ENCODE results near the gene RFLNA. TPM values are rescaled to one million over a fixed set of nuclear protein-coding genes. Genes with fewer than 3 reads are reported as not detected.

RFLNA gene
- total and polyA plus RNA-seq, 7 experiments from 2014 or later = 0.09 TPM; not detected in 6

DNA sequence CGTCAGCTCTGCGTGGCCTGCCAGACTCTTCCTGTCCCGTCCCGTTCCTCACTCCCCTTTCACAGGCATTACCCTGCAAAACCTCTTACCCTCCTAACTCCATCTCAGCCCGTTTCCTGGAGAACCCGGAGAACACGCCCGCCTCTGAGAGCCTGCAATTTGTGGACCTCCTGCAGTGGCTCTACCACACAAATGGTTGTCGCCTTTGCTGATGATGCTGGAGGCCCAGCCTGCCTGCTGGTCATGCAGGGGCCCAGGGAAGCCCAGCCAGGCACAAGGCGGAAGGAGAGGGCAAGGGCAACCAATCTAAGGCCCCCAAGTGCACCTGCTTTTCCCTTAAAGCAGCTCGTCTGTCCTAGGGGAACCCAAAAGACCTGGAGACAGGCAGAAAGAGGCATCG lies 22.5 kb downstream of the RFLNA start:
- no peak overlapping the region for H3K4me3 ChIP-seq (ENCODE audit: low read length)
- intact Hi-C loops (cut with micrococcal nuclease) = no loop called here
- H3K4me1 Mint-ChIP-seq = no peaks in the 10 kb centered on the region
- H3K9me3 Mint-ChIP-seq = peaks cover 0 to 1% (median 0%) of the 10 kb centered on the region in 11 donors
- no peaks in the 10 kb centered on the region for H3K27me3 ChIP-seq (ENCODE audit: control insufficient read depth in 2 of 2, insufficient read depth in 2 of 2, low read length in 2 of 2)
- H3K4me3 Mint-ChIP-seq = no peak overlapping the region
- no peaks in the 10 kb centered on the region for H3K36me3 ChIP-seq (ENCODE audit: control insufficient read depth in 2 of 3, insufficient read depth in 3 of 3, low read length in 3 of 3)
- H3K27ac Mint-ChIP-seq = no peak overlapping the region
- peaks cover 0 to 1% (median 0%) of the 10 kb centered on the region in 5 donors for H3K36me3 Mint-ChIP-seq
- POLR2A ChIA-PET = no interaction called here
- CTCF ChIA-PET = no interaction called here
- H3K9me3 ChIP-seq (ENCODE audit: control insufficient read depth in 2 of 3, low read length in 3 of 3) = no peaks in the 10 kb centered on the region
- H3K4me1 ChIP-seq (ENCODE audit: control insufficient read depth in 2 of 2, insufficient read depth in 2 of 2, low read length in 2 of 2) = no peaks in the 10 kb centered on the region
- H3K27me3 Mint-ChIP-seq = no peaks in the 10 kb centered on the region
- no peak overlapping the region for H3K27ac ChIP-seq (ENCODE audit: low read depth, low read length)
- no peak for DNase-seq
- no peak for ATAC-seq

DNA sequence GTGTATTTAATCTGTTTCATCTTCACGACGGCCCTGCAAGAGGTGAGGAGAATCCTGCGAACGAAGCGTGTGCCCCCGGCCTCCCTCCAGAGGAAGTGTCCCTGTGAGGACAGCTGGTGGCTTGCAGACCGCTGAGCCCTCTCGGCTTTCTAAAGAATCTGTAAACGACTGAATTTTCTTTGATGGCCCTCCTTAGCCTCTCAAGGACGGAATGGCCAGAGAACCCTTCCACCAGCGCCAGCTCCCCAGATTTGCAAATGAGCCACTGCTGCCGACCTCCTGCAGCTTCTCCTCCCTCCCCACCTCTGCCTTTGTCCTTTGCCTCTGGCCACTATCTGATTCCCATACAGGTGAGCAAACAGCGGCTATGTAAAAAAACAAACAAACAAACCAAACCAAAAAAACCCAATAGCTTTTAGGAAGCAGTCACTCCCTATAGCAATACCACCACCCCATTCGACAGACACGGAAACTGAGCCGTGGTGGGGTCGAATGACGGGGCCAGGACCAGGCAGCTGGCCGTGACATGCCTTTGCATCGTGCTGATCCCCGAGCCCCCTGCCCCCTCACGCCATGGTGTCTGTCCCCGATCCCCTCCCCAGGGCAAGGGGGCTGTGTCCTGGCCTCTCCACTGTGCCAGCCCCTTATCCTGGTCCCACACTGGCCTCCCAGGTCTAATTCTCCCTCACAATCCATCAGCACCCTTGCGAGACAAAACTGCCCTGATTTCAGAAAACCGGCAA lies 23.6 kb downstream of the RFLNA start:
- ChIA-PET CTCF (no interaction called here), POLR2A (no interaction called here)
- peaks cover 0 to 3% (median under 1%) of the 10 kb centered on the region in 11 donors for H3K9me3 Mint-ChIP-seq
- Histone ChIP-seq H3K36me3 (ENCODE audit: control insufficient read depth in 2 of 3, insufficient read depth in 3 of 3, low read length in 3 of 3) (peaks cover 0 to under 1% (median 0%) of the 10 kb centered on the region in 3 experiments), H3K4me1 (ENCODE audit: control insufficient read depth in 2 of 2, insufficient read depth in 2 of 2, low read length in 2 of 2) (no peaks in the 10 kb centered on the region), H3K4me3 (ENCODE audit: low read length) (no peak overlapping the region), H3K9me3 (ENCODE audit: control insufficient read depth in 2 of 3, low read length in 3 of 3) (peaks cover 0 to 2% (median 2%) of the 10 kb centered on the region in 3 experiments), H3K27me3 (ENCODE audit: control insufficient read depth in 2 of 2, insufficient read depth in 2 of 2, low read length in 2 of 2) (no peaks in the 10 kb centered on the region), H3K27ac (ENCODE audit: low read depth, low read length) (no peak overlapping the region)
- intact Hi-C loops (cut with micrococcal nuclease) = no loop called here
- no peak for ATAC-seq
- no peaks in the 10 kb centered on the region for H3K4me1 Mint-ChIP-seq
- no peaks in the 10 kb centered on the region for H3K27me3 Mint-ChIP-seq
- no peak for DNase-seq
- peak overlapping the region in 1 of 9 donors; percentile 1 for H3K27ac Mint-ChIP-seq
- no peak overlapping the region for H3K4me3 Mint-ChIP-seq
- peaks cover 0 to 6% (median under 1%) of the 10 kb centered on the region in 5 donors for H3K36me3 Mint-ChIP-seq

DNA sequence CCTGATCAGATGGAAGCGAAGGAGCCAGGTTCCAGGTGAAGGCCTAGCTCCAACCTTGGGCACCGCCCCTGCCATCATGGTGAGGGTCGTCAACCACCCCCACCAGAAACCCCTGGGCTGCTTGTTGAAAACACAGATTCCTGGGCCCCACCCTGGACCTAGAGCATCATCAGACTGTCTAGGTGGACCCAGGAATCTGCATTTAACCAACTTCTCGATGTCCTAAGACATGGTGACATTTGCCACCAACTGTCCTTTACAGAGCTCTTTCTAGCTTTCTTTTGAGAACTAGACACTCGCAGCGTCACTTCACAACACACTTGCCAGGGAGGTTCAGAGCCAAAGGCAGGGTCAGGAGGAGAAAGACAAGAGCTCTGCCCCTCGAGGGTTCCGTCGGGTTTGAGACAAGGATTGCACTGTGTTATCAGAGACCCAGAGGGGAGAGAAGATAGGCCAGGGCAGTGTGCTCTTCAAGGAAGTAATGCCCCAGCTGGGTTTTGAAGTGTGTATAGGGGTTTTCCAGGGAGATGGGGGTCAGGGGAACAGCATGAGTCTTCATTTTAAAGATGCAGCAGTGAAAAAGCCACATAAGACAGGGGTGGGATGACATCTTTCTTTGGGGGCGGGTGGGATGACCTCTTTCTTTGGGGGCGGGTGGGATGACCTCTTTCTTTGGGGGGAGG lies 24.6 kb downstream of the RFLNA start:
- DNase-seq (no peak), ATAC-seq (no peak)
- Histone ChIP-seq H3K4me3 (ENCODE audit: low read length) (no peak overlapping the region), H3K36me3 (ENCODE audit: control insufficient read depth in 2 of 3, insufficient read depth in 3 of 3, low read length in 3 of 3) (peaks cover 0 to 11% (median 8%) of the 10 kb centered on the region in 3 experiments), H3K27me3 (ENCODE audit: control insufficient read depth in 2 of 2, insufficient read depth in 2 of 2, low read length in 2 of 2) (no peaks in the 10 kb centered on the region), H3K9me3 (ENCODE audit: control insufficient read depth in 2 of 3, low read length in 3 of 3) (peaks cover 6 to 12% (median 9%) of the 10 kb centered on the region in 3 experiments), H3K27ac (ENCODE audit: low read depth, low read length) (no peak overlapping the region), H3K4me1 (ENCODE audit: control insufficient read depth in 2 of 2, insufficient read depth in 2 of 2, low read length in 2 of 2) (no peaks in the 10 kb centered on the region)
- no peak overlapping the region for H3K4me3 Mint-ChIP-seq
- H3K27ac Mint-ChIP-seq = peak overlapping the region in 1 of 9 donors; percentile 73
- H3K27me3 Mint-ChIP-seq = no peaks in the 10 kb centered on the region
- intact Hi-C loops (cut with micrococcal nuclease) = no loop called here
- ChIA-PET CTCF (interaction anchor here (0.6 kb wide), 1 partner anchor 12 kb away, joined by 3 read pairs; no protein-coding TSS in a partner anchor), POLR2A (no interaction called here)
- H3K4me1 Mint-ChIP-seq = no peaks in the 10 kb centered on the region
- peaks cover 0 to 16% (median 11%) of the 10 kb centered on the region in 5 donors for H3K36me3 Mint-ChIP-seq
- peaks cover 0 to 11% (median 9%) of the 10 kb centered on the region in 11 donors for H3K9me3 Mint-ChIP-seq

DNA sequence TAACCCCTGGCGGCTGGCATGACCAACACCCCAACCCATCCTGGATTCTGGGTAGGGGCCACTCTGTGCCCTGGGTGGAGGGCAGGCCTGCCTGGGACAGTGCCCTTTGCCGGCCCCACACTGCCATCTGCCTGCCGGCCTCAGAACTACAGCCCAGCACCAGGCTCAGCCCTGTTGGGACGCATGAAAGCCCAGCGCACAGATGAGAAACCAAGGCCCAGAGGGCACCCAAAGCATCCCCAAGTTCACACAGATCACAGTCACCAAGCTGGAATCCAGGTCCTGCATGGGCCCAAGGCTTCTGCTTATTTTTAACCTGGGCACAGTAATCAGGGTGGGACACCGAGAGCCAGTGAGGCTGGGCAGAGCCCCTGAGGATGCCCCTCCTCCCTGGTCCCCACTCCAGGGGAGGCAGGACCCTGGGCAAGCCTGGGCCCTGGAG lies 26.2 kb downstream of the RFLNA start:
- H3K9me3 Mint-ChIP-seq = peaks cover 0 to 19% (median 12%) of the 10 kb centered on the region in 11 donors
- H3K4me3 Mint-ChIP-seq = no peak overlapping the region
- intact Hi-C loops (cut with micrococcal nuclease) = loop anchor here (1.0 kb wide), 1 partner anchor 285 kb away; no protein-coding TSS in a partner anchor
- H3K27ac ChIP-seq (ENCODE audit: low read depth, low read length) = no peak overlapping the region
- ChIA-PET CTCF (no interaction called here), POLR2A (no interaction called here)
- H3K4me1 Mint-ChIP-seq = peaks cover 0 to 2% (median 0%) of the 10 kb centered on the region in 7 donors
- peaks cover 0 to 26% (median 8%) of the 10 kb centered on the region in 3 experiments for H3K36me3 ChIP-seq (ENCODE audit: control insufficient read depth in 2 of 3, insufficient read depth in 3 of 3, low read length in 3 of 3)
- no peak overlapping the region for H3K4me3 ChIP-seq (ENCODE audit: low read length)
- peak; percentile 11 to 78 (median 39) for DNase-seq
- H3K36me3 Mint-ChIP-seq = peaks cover 4 to 27% (median 19%) of the 10 kb centered on the region in 5 donors
- H3K27ac Mint-ChIP-seq = no peak overlapping the region
- peaks cover 6 to 22% (median 9%) of the 10 kb centered on the region in 3 experiments for H3K9me3 ChIP-seq (ENCODE audit: control insufficient read depth in 2 of 3, low read length in 3 of 3)
- H3K27me3 ChIP-seq (ENCODE audit: control insufficient read depth in 2 of 2, insufficient read depth in 2 of 2, low read length in 2 of 2) = no peaks in the 10 kb centered on the region
- no peaks in the 10 kb centered on the region for H3K4me1 ChIP-seq (ENCODE audit: control insufficient read depth in 2 of 2, insufficient read depth in 2 of 2, low read length in 2 of 2)
- peak; percentile 82 for ATAC-seq
- no peaks in the 10 kb centered on the region for H3K27me3 Mint-ChIP-seq

DNA sequence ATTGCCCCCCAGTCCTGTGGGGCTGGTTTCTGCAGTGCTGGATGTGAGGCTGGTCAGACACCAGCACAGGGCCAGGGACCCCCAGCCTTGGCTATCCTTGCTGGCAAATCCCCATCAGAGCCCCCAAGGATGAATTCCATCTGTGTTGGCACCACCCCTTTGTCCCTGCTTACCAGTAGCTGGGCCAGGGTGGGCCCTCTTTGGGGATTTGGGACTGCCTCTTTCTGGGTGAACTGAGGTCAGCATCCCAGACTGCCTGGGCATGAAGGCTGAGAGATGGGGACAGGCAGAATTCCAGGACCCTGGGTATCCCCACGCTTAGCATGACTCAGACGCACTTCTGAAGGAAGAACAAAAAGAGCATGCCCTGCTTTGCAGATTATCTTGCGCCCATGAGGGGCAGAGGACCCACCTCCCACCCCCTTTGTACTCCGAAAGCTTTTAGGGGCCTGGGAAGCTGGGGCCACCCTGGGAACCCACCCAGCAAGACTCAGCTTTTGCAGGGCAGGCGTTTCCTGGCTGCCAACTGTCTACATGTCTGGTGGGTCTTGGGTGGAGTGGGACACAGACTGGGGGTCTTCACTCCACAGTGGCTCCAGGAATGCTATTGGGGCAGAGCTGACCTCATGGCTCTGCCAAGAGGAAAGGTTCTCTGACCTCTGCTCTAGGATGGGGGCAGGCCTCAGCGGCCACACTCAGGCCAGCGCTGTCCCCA lies 26.8 kb downstream of the RFLNA start:
- Mint-ChIP-seq H3K36me3 (peaks cover 4 to 29% (median 19%) of the 10 kb centered on the region in 5 donors), H3K27me3 (no peaks in the 10 kb centered on the region), H3K27ac (no peak overlapping the region), H3K4me3 (no peak overlapping the region), H3K9me3 (peaks cover 0 to 19% (median 12%) of the 10 kb centered on the region in 11 donors), H3K4me1 (peaks cover 0 to 2% (median 0%) of the 10 kb centered on the region in 7 donors)
- no peak for ATAC-seq
- DNase-seq = no peak
- H3K4me1 ChIP-seq (ENCODE audit: control insufficient read depth in 2 of 2, insufficient read depth in 2 of 2, low read length in 2 of 2) = no peaks in the 10 kb centered on the region
- no peaks in the 10 kb centered on the region for H3K27me3 ChIP-seq (ENCODE audit: control insufficient read depth in 2 of 2, insufficient read depth in 2 of 2, low read length in 2 of 2)
- peaks cover 6 to 22% (median 9%) of the 10 kb centered on the region in 3 experiments for H3K9me3 ChIP-seq (ENCODE audit: control insufficient read depth in 2 of 3, low read length in 3 of 3)
- peaks cover 0 to 33% (median 8%) of the 10 kb centered on the region in 3 experiments for H3K36me3 ChIP-seq (ENCODE audit: control insufficient read depth in 2 of 3, insufficient read depth in 3 of 3, low read length in 3 of 3)
- intact Hi-C loops (cut with micrococcal nuclease) = loop anchor here (1.0 kb wide), 1 partner anchor 285 kb away; no protein-coding TSS in a partner anchor
- ChIA-PET POLR2A (interaction anchor here (0.6 kb wide), 1 partner anchor 23 kb away, joined by 3 read pairs; no protein-coding TSS in a partner anchor), CTCF (no interaction called here)
- no peak overlapping the region for H3K4me3 ChIP-seq (ENCODE audit: low read length)
- no peak overlapping the region for H3K27ac ChIP-seq (ENCODE audit: low read depth, low read length)

DNA sequence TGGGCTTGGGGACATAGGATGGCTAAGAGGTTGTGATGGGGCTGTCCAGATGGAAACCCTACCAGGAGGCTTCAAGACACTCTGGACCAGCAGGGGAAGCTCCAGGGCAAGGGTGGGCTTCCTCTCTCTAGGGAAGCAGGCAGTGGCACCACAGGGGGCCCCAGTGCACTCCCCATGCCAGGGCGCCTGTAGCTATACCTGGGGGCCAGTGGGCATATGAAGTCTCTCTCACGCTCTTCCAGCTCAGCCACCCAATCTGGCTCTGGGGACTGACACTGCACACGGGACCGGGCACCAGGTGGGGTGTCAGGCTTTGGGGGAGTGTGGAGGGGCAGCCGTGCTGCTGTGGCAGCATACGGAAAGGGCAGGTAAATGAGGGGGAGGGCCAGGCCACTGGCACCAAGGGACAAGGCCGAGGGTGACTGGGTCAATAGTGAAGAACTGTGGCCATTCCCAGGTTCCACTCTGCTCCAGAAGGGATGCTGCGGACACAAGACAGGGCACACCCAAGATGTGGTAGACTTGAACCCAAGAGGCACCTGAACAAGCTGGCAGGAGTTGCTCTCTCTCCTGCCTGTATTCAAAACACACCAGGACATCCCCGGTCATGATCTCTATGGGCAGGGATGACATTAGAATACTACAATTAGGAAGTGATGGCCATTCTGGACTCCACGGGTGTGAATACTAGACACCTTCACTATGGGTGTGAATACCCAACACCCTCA lies 27.5 kb downstream of the RFLNA start:
- Mint-ChIP-seq H3K36me3 (peaks cover 4 to 33% (median 19%) of the 10 kb centered on the region in 5 donors), H3K9me3 (peaks cover 0 to 19% (median 12%) of the 10 kb centered on the region in 11 donors), H3K4me1 (peaks cover 0 to 2% (median 0%) of the 10 kb centered on the region in 7 donors), H3K27ac (peak overlapping the region in 1 of 9 donors; percentile 22), H3K27me3 (no peaks in the 10 kb centered on the region), H3K4me3 (no peak overlapping the region)
- Histone ChIP-seq H3K4me3 (ENCODE audit: low read length) (no peak overlapping the region), H3K27me3 (ENCODE audit: control insufficient read depth in 2 of 2, insufficient read depth in 2 of 2, low read length in 2 of 2) (no peaks in the 10 kb centered on the region), H3K4me1 (ENCODE audit: control insufficient read depth in 2 of 2, insufficient read depth in 2 of 2, low read length in 2 of 2) (no peaks in the 10 kb centered on the region), H3K9me3 (ENCODE audit: control insufficient read depth in 2 of 3, low read length in 3 of 3) (peaks cover 6 to 22% (median 9%) of the 10 kb centered on the region in 3 experiments), H3K36me3 (ENCODE audit: control insufficient read depth in 2 of 3, insufficient read depth in 3 of 3, low read length in 3 of 3) (peaks cover 0 to 40% (median 8%) of the 10 kb centered on the region in 3 experiments), H3K27ac (ENCODE audit: low read depth, low read length) (no peak overlapping the region)
- ChIA-PET POLR2A (no interaction called here), CTCF (no interaction called here)
- DNase-seq (no peak), ATAC-seq (no peak)
- intact Hi-C loops (cut with micrococcal nuclease) = no loop called here

Measured in naive thymus-derived CD4-positive, alpha-beta T cell (primary cell).